GM10266 (cell line): ENCODE results near the gene SLC13A1.

Experiments used
- DNase-seq: peaks from one replicate; pipeline ENCODE4 v3.0.0; 2012; ENCODE audit errors: extremely low spot score
- TF ChIP-seq, protein P1 (sequence below): IDR thresholded peaks from 2 replicates; pipeline ENCODE4 v1.5.1; 2012; ENCODE audit warnings: mild to moderate bottlenecking, low read depth; ENCODE audit not compliant: control insufficient read depth, insufficient read depth; ENCODE audit errors: missing control alignments

SLC13A1 gene

DNA sequence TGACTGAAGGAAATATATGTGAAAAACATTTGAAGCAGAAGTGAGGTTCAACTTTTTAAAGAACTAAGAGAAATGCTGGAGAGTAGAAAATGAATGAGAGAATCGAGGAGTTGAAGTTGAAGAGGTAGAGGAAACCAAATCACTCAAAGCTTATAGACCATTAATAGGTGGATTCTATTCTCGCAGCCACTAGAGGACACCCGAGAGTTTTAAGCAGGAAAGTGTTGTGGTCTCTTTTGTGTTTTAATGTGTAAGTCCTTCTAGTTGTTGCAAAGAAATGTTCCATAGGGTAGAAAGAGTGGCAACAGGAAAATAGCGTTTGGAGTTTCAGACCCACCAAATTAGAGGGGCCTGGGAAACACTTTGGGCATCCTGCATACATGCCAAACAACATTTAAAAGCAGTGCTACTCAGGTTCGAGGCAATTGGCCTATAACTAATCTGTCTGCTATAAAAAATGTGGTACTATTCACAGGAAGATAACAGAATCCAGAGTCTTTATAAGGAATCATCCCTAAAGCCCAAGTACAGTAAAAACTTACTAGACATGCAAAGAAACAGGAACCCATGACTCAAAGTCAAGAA lies 129.0 kb downstream of the SLC13A1 start:
- peak; percentile 22 for DNase-seq
- TF ChIP-seq, protein P1, sequence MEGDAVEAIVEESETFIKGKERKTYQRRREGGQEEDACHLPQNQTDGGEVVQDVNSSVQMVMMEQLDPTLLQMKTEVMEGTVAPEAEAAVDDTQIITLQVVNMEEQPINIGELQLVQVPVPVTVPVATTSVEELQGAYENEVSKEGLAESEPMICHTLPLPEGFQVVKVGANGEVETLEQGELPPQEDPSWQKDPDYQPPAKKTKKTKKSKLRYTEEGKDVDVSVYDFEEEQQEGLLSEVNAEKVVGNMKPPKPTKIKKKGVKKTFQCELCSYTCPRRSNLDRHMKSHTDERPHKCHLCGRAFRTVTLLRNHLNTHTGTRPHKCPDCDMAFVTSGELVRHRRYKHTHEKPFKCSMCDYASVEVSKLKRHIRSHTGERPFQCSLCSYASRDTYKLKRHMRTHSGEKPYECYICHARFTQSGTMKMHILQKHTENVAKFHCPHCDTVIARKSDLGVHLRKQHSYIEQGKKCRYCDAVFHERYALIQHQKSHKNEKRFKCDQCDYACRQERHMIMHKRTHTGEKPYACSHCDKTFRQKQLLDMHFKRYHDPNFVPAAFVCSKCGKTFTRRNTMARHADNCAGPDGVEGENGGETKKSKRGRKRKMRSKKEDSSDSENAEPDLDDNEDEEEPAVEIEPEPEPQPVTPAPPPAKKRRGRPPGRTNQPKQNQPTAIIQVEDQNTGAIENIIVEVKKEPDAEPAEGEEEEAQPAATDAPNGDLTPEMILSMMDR, result peak; percentile 42

DNA sequence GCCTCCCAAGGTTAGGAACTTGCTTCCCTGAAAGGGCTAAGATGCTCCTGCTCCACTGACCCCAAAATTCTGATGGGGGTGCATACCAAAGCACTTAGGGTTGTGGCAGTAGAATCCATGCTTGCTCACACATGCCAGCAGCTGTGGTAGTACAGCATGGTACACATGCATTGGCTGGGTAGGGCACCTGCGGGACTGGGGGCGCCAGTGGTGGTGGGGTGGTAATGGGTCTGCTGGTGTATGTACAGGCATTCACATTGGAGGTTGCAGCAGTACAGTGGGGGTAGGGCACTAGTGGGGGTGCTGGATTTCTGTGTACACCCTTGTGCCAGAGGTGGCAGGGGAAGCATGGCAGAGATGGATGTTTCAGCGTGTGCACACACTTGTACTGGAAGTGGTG lies 132.0 kb downstream of the SLC13A1 start:
- no peak for DNase-seq
- TF ChIP-seq, protein P1, result no peak
